Mucosa of rectum (tissue), 2 donors: ENCODE measurements around the gene UACA.

Experiments used
- H3K27ac ChIP-seq, 2 donors: one replicate each; pipeline ENCODE4 v1.7.0; 2013; ENCODE audit warnings: inconsistent platforms in 2 of 2, low read depth in 2 of 2, low read length in 2 of 2
- H3K27me3 ChIP-seq, 2 donors: one replicate each; pipeline ENCODE4 v1.7.0; 2013; ENCODE audit warnings: low read length in 2 of 2; ENCODE audit not compliant: control insufficient read depth in 2 of 2, insufficient read depth in 2 of 2
- H3K36me3 ChIP-seq, 2 donors: one replicate each; pipeline ENCODE4 v1.7.0; 2013; ENCODE audit warnings: low read length in 2 of 2; ENCODE audit not compliant: control insufficient read depth in 2 of 2, insufficient read depth in 2 of 2
- H3K4me1 ChIP-seq, 2 donors: one replicate each; pipeline ENCODE4 v1.7.0; 2013; ENCODE audit warnings: low read length in 2 of 2, mild to moderate bottlenecking in 1 of 2; ENCODE audit not compliant: control insufficient read depth in 2 of 2, insufficient read depth in 2 of 2
- H3K4me3 ChIP-seq, 2 donors: one replicate each; pipeline ENCODE4 v1.7.0; 2013; ENCODE audit warnings: low read length in 2 of 2
- H3K9ac ChIP-seq, 2 donors: one replicate each; pipeline ENCODE4 v1.7.0; 2013; ENCODE audit warnings: low read length in 2 of 2, low read depth in 1 of 2, mild to moderate bottlenecking in 1 of 2
- H3K9me3 ChIP-seq, 2 donors: one replicate each; pipeline ENCODE4 v1.7.0; 2013; ENCODE audit warnings: low read length in 2 of 2; ENCODE audit not compliant: control insufficient read depth in 2 of 2
- donor health status: healthy.
- donor health status: Normal muscosa, but diverticular disease.

The UACA gene

DNA sequence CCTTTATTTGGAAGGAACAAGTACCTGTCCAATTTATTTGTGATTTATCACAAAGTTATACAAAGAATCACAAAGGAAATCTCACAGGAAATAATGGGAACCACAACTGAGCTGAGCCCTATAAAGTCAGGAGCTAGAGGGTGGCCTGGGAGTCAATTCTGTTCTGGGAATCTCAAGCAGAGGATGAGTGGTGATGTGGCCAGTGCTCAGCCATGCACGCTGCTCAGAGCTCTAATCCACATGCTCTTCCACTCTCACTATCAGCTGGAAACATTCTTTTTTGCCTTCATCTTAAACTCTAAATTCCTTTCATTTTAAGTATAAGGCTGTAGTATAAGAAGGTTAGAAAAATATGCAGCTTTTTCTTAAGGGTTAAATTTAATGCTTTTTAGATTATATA lies 36.6 kb downstream of the UACA start:
- Histone ChIP-seq H3K4me3 (no peak overlapping the region), H3K36me3 (no peaks in the 10 kb centered on the region), H3K9ac (no peak overlapping the region), H3K27ac (no peak overlapping the region), H3K27me3 (no peaks in the 10 kb centered on the region), H3K9me3 (no peaks in the 10 kb centered on the region), H3K4me1 (peaks cover 7 to 10% of the 10 kb centered on the region in 2 donors)

DNA sequence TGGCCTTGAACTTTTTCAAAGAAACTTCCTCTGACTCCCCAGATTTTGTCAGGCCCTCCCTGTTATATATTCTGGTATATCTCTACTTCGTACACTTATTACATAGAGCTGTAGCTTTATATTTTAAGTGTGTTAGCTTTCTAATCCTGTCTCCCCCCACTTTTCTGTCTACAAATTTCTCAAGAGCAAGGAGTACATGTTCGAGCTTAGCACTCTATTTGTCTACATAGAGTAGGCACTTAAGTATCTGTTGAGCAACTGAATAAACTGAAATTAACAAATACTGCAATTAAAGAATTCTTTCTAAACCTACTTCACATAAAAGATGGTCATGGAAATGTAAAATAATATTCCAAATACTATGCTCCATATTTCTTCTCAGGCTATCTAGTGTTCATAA lies 39.4 kb downstream of the UACA start:
- Histone ChIP-seq H3K4me1 (peaks cover 17 to 23% of the 10 kb centered on the region in 2 donors), H3K27ac (no peak overlapping the region), H3K9me3 (no peaks in the 10 kb centered on the region), H3K36me3 (no peaks in the 10 kb centered on the region), H3K27me3 (no peaks in the 10 kb centered on the region), H3K4me3 (no peak overlapping the region), H3K9ac (no peak overlapping the region)

DNA sequence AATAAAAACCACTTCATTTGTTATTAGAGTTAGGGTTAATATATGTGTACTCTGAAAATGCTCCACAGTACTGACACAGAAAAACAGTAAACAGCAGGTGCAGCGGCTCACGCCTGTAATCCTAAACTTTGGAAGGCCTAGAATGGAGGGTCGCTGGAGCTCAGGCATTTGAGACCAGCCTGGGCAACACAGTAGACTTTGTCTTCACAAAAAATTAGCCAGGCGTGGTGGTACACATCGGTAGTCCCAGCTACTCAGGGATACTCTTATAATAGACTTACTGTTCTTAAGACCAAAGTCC lies 40.3 kb downstream of the UACA start:
- H3K4me1 ChIP-seq = peaks cover 17 to 23% of the 10 kb centered on the region in 2 donors

DNA sequence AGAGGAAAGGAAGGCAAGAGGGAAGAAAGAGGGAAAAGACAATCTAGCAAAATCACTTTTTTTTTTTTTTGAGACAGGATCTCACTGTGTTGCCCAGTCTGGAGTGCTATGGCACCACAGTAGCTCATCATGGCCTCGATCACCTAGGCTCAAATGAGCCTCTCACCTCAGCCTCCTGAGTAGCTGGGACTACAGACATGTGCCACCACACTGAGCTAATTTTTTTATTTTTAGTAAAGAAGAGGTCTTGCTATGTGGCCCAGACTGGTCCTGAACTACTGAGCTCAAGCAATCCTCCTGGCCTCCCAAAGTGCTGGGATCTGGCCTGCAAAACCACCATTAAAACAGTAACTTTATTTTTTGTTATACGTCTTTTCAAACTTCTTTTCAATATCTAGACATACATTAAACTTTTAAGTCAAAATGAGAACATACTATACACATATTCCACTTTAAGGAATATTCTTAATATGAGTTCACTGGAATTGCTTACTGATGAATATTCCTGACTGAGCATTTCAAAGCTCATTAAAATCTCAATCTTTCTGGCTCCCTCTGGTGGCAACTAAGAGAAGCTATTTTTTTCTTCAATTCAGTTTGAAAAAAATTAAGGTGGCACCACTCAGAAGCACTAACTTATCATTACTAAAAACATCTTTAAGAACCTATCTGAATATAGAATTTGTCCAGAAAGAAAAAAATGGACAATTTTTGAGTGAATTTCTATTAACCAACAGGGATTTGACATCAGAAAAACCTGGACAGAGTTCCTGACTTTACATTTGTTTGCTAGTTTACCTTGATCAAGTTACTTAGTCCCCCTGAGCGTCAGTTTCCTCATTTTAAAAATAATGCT lies 40.9 kb downstream of the UACA start:
- H3K27ac ChIP-seq = no peak overlapping the region
- no peak overlapping the region for H3K9ac ChIP-seq
- no peak overlapping the region for H3K4me3 ChIP-seq
- peaks cover 17 to 23% of the 10 kb centered on the region in 2 donors for H3K4me1 ChIP-seq
- no peaks in the 10 kb centered on the region for H3K36me3 ChIP-seq
- no peaks in the 10 kb centered on the region for H3K27me3 ChIP-seq
- no peaks in the 10 kb centered on the region for H3K9me3 ChIP-seq

More for the DNA sequence above, 40.3 kb downstream of the UACA start:
- Histone ChIP-seq H3K9ac (no peak overlapping the region), H3K9me3 (no peaks in the 10 kb centered on the region), H3K27me3 (no peaks in the 10 kb centered on the region), H3K4me3 (no peak overlapping the region), H3K27ac (no peak overlapping the region), H3K36me3 (no peaks in the 10 kb centered on the region)

DNA sequence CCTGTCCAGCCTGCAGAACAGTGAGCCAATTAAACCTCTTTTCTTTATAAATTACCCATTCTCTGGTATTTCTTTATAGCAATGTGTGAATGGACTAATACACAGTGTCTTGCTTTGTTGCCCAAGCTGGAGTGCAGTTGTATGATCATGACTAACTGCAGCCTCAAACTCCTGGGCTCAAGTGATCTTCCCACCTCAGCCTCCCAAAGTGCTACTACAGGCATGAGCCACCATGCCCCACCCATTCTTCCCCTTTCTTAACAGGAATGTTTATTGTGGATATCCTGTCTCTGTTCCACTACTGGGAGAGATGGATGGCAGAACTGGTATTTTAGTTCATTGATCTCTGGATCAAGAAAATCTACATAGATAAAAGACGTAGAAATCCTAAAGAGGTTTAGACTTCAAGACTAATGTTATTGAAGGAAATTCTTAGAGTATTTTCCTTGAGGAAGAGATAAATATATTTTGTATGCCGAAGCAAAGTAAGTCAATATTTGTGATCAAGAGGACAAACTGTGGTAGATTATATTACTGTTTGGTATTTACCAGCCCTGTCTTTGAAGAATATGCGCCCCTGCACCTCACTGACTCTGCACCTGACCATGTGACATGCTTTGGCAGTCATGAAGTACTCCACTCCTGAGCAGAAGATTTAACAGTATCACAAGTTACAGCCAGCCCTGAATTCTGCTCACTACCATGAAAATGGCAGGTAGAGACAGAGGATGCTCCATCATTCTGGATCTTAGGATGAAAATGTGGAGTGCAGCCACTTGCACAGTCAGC lies 42.9 kb downstream of the UACA start:
- Histone ChIP-seq H3K27ac (peak overlapping the region in 1 of 2 donors; percentile 28), H3K4me1 (peaks cover 22 to 34% of the 10 kb centered on the region in 2 donors), H3K36me3 (no peaks in the 10 kb centered on the region), H3K27me3 (no peaks in the 10 kb centered on the region), H3K4me3 (no peak overlapping the region), H3K9me3 (no peaks in the 10 kb centered on the region), H3K9ac (no peak overlapping the region)

DNA sequence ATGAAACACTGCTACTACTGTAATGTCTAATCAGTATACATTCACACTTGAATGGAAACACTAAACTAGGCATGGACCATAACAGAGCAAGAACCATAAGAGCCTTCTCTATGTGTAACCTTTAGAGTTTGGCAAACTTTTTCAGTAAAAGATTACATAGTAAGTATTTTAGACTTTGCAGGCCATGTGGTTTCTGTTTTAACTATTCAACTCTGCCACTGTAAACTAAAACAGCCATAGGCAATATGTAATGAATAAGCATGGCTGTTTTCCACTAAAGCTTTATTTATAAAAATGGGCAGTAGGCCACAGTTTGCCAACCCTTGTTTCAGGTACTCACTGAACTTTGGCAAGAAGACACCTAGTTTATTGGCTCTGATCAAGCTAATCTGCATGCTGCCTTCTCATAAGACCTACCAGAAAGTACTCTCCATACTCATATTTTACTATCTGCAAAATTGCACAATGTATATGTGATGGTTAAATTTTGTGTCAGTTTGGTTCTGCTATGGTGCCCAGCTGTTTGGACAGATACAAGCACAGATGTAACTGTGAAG lies 46.0 kb downstream of the UACA start:
- Histone ChIP-seq H3K4me1 (peaks cover 20 to 26% of the 10 kb centered on the region in 2 donors), H3K4me3 (no peak overlapping the region), H3K27ac (peak overlapping the region in 1 of 2 donors; percentile 21), H3K27me3 (no peaks in the 10 kb centered on the region), H3K9ac (no peak overlapping the region), H3K9me3 (no peaks in the 10 kb centered on the region), H3K36me3 (no peaks in the 10 kb centered on the region)

DNA sequence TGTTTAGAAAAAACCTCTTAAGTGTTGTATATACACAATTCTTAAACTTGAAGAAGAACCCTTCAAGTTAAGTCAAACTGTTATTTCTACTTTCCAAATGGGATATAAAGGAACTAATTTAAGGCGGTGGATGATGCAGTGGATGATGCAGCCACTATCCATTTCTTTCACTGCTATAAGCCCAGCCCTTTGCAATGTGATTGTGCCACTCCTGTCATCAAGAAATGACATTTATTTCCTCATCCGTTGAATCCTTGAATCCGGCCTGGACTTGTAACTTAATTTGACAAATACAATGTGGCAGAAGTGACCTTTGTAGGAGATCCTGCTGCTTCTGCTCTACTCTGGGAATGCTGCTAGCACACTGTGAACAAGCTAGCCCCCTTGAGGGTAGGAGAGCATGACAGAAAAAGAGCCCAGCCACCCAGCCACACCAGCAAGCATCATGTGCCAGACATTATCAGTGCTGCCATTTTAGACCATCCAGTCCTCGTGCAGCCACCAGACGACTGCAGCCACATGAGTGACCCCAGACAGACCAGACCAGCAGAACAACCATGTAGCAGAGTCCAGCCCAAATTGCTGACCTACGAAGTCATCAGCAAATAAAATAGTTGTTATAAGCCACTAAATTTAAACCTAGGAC lies 47.4 kb downstream of the UACA start:
- no peak overlapping the region for H3K4me3 ChIP-seq
- H3K36me3 ChIP-seq = no peaks in the 10 kb centered on the region
- no peak overlapping the region for H3K9ac ChIP-seq
- H3K27me3 ChIP-seq = no peaks in the 10 kb centered on the region
- no peak overlapping the region for H3K27ac ChIP-seq
- peaks cover 14 to 20% of the 10 kb centered on the region in 2 donors for H3K4me1 ChIP-seq
- H3K9me3 ChIP-seq = no peaks in the 10 kb centered on the region

DNA sequence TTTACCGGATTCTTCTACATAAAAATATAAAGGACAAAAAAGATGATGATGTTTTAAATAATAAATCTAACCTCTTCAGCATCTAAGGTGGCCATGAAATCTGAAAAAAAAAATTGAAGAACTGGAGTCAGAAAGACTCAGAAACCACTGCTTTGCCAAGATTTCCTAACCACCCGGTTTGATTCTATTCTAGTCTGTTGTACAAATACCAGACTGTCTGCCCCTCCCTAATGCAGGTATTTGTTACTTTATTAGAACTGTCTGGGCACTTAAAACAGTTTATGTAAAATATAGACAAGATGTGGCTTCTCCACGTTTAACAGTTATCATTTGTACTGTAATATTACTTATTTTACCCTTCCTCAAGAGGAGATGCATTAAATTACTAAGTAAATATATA lies 48.8 kb downstream of the UACA start:
- Histone ChIP-seq H3K36me3 (no peaks in the 10 kb centered on the region), H3K4me1 (peaks cover 5 to 12% of the 10 kb centered on the region in 2 donors), H3K27ac (no peak overlapping the region), H3K27me3 (no peaks in the 10 kb centered on the region), H3K9me3 (no peaks in the 10 kb centered on the region), H3K4me3 (no peak overlapping the region), H3K9ac (no peak overlapping the region)

DNA sequence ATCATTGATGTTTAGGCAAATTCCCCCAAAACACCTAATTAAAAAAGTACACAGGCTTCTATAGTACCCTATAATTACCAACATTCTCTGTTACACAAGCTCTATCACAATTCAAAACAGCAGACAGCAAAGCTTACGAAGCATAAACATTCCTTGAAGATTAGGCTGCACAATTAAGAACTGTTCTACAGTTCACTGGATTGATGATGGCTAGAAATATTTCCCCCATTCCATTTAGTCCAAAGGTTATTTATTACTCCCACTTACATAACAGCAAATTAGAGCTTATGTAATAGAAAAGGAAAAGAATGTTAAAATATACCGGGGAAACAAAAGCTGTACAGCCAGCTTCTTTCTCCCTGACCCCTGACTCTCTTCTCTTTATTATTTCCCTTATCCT lies 49.3 kb downstream of the UACA start:
- Histone ChIP-seq H3K4me1 (peaks cover 5 to 12% of the 10 kb centered on the region in 2 donors), H3K27ac (no peak overlapping the region), H3K36me3 (no peaks in the 10 kb centered on the region), H3K27me3 (no peaks in the 10 kb centered on the region), H3K9me3 (no peaks in the 10 kb centered on the region), H3K9ac (no peak overlapping the region), H3K4me3 (no peak overlapping the region)

DNA sequence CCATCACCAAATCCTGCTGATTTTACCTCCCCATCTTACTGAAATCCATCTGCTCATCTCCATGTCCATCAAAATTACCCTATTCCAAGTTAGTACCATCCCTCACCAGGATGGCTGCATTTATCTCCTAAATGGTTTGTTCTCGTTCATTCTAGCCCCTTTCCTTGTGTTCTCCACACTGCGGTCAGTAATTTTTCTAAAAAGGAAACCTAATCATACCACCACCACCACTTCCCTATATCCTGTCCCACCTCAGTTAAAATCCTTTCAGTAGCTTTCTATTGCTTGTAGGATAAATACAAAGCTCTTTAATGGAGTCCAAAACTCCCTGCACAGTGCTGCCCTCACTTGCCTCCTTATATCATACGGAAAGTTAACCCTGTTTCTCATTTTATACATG lies 51.1 kb downstream of the UACA start:
- no peak overlapping the region for H3K27ac ChIP-seq
- no peak overlapping the region for H3K4me3 ChIP-seq
- no peak overlapping the region for H3K9ac ChIP-seq
- no peaks in the 10 kb centered on the region for H3K27me3 ChIP-seq
- H3K4me1 ChIP-seq = peaks cover 5 to 12% of the 10 kb centered on the region in 2 donors
- H3K36me3 ChIP-seq = no peaks in the 10 kb centered on the region
- no peaks in the 10 kb centered on the region for H3K9me3 ChIP-seq
